HG02973 (cell line): ENCODE results near the gene HTT-AS.
A peak's percentile ranks its signal among the peaks of the same experiment; 100 is the strongest.

Experiments
- ATAC-seq: cut with Tn5 transposase; IDR thresholded peaks from one replicate; pipeline ENCODE4 v1.9.1; 2021; ENCODE audit warnings: moderate library complexity; ENCODE audit not compliant: unreplicated experiment

The HTT-AS gene

DNA sequence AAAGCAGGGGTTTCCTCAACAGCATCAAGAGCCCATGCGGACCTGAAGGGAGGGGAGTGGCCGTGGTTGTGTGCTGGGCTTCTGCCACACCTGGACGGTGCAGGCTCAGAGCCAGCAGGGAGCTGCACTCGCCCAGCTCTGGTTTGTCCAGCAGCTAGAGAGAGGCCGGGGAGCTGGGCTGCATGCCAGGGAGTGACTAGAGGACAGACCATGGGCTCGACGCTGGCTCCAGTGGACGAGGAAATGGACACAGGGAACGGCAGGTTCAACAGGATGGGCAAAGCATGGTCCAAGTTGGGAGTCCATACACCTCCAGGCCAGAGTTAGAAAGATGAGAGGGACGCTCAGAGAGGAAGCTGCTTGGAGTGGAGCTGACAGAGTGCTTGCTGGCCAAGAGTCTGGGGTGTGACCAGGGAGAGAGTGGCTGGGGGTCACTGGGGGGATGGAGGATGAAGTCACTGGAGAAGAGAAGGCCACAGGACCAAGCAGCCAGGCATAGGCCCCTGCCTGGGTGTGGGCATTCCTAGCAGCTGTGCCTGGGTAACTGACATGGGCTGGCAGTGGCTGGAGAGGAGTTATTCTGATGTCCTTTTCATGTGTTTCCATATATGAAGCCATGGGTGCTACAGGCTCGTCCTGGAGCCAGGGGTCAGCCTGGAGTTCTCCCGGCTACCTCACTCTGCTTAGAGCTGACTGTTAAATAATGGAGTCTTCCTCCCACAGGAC is 42.8 kb downstream of the HTT-AS start:
- no peak for ATAC-seq

- ATAC-seq: no peak
These were observed 43.6 kb downstream of the HTT-AS start for GRCh38 chr4:3030566-3031356.

- ATAC-seq: no peak
These were observed 44.9 kb downstream of the HTT-AS start for GRCh38 chr4:3029464-3029863.

DNA sequence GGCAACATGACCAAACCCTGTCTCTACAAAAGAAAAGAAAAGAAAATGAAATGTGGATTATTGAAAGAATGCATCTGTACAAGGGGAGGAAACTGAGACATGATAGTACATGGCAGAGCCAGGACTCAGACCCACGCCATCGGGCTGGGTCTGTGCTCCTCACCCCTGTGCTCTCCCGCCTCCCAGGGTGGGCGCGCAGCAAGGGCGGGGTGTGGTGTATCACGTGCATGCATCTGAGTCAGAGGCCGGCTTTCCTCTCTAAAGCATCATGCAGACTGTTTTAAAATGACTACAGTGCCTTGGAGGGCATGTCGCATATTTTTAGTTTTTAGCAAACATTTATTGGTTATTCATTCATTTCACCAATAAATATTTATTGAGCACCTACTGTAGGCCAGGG is 47.8 kb downstream of the HTT-AS start:
- ATAC-seq: no peak

- no peak for ATAC-seq
These were observed 48.5 kb downstream of the HTT-AS start for GRCh38 chr4:3025881-3026280.

- ATAC-seq: no peak
These were observed 51.7 kb downstream of the HTT-AS start for GRCh38 chr4:3022651-3023050.

DNA sequence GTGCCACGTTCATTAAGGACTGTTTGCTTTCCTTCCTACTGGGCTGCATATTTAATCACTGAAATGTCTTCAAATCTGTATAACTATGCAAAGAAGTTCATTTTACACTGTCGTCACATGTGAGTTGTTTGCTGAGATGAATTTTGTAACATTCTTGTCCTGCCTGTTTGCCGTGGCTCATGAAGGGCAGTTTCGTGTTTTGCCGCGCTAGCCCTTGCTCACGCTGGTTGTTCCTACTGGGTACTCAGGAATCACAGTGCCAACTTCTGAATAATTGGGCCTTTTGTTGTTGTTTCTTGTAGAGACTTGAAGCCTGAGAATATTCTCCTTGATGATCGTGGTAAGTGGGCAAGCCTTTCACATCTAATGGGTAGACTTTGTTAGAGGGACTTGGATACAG is 52.2 kb downstream of the HTT-AS start:
- ATAC-seq: no peak

GRCh38 chr4:3021627-3022026 is 52.7 kb downstream of the HTT-AS start:
- ATAC-seq: no peak

GRCh38 chr4:3021127-3021526 is 53.2 kb downstream of the HTT-AS start:
- no peak for ATAC-seq

DNA sequence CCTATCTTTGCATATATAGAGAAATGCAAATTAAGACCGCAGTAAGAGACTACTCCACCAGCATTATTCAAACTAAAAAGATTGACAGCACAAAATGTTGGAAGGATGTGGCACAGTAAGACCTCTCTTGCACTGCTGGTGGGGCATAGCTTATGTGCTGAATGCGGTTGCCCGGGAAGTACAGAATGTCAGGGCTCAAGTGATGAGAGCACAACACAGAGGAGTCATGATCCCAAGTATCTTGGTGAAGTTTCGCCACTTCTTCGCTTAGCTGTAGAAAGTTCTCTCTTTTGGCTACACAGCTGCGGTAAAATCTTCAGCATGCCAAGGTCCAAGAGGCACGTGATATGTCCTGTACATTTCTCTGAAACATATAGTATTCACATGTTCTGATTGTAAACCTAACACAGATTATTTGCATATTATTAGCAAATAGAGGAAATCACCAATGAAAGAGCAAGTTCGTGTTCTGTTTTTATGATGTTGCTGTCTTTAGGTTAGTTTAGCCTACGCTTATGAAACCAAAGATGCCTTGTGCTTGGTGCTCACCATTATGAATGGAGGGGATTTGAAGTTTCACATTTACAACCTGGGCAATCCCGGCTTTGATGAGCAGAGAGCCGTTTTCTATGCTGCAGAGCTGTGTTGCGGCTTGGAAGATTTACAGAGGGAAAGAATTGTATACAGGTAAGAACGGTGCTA is 55.0 kb downstream of the HTT-AS start:
- ATAC-seq: no peak

DNA sequence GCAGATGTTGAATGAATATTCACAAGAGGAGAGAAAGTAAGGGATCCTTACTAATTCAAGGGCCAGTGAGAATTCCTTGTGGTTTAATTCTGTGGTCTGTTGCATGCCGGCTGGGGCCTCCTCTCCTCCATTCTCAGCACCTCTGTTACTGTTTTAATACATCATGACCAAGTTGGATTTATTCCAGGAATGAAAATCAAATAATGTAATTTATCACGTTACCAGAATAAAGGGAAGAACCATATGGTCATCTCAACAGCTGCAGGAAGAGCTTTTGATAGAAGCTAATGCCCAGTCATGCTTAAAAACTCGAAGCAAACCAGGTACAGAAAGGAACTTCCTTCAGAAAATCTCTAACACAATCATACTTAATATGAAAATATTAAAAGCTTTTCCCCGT is 56.8 kb downstream of the HTT-AS start:
- ATAC-seq: no peak

DNA sequence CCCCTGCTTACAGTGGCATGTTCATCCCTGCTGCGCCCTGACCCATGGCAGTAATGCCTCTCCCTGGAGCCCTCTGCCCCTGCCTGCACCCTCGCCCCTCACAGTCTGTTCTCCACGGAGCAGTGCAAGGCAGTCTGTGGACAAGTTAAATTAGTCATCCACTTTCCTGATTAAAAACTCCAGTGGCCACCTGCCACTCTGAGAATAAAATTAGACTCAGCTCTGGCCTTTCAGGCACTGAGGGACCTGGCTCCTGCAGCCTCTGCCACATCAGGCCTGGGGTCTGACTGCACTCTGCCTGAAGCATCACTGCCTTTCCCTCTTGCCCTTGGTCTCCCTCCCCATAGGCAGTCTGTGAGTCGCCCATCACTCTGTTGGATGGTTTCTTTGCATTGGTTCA is 57.4 kb downstream of the HTT-AS start:
- ATAC-seq: no peak

DNA sequence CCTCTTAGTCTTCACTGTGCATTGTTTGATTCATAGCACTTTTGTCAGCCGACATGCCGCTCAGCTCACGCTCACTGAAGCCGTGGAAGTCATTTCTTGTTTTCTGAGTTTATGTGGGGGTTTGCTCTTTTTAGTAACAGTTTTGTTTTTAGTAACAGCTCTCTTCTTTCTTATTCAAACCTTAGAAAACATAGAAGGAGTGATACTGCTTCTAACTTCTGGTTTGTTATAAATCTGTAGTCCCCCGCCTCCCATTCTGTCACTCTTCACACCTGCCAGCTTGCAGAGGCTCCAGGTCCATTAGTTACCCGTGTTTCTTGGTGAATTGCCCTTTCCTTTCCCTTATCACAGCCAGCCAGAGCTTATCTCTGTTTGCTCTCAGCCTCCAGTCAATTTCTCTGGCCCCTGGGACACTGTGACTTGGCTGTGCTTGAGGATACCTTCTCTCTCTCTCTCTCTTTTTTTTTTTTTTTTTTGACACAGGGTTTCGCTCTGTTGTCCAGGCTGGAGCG is 60.4 kb downstream of the HTT-AS start:
- ATAC-seq: peak; percentile 66
